ENCODE measurements around the gene FAF1.

DNA sequence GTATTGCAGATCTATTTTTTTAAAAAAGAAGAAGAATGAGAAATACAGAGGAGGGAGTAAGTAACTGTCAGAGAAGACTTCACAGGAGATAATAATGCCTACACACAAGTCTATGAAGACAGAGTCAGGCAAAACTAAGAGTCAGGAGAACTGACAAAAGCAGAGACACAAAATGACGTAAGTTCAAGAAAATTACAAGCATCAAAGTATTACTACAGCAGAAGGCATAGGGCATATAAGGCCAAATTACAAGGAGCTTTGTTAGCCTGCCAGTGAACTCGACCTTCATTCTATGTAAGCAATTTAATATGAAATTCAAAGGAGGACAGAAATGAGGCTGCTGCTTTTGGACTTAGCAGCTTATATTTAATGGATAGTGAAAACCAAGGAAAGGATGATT, 23.7 kb downstream of the FAF1 start:
- TF ChIP-seq, protein P1, sequence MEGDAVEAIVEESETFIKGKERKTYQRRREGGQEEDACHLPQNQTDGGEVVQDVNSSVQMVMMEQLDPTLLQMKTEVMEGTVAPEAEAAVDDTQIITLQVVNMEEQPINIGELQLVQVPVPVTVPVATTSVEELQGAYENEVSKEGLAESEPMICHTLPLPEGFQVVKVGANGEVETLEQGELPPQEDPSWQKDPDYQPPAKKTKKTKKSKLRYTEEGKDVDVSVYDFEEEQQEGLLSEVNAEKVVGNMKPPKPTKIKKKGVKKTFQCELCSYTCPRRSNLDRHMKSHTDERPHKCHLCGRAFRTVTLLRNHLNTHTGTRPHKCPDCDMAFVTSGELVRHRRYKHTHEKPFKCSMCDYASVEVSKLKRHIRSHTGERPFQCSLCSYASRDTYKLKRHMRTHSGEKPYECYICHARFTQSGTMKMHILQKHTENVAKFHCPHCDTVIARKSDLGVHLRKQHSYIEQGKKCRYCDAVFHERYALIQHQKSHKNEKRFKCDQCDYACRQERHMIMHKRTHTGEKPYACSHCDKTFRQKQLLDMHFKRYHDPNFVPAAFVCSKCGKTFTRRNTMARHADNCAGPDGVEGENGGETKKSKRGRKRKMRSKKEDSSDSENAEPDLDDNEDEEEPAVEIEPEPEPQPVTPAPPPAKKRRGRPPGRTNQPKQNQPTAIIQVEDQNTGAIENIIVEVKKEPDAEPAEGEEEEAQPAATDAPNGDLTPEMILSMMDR (IDR thresholded peaks at IDR 0.05), result no peak
- no peak for TF ChIP-seq POLR2A (IDR thresholded peaks at IDR 0.05)
